ENCODE measurements around the gene FLOT1. TPM values are rescaled to one million over a fixed set of nuclear protein-coding genes. Genes with fewer than 3 reads are reported as not detected.

FLOT1 gene
- total and polyA plus RNA-seq, 2 of the 13 experiments (the other 11 are each of a cell fraction or from before 2014, with no cell fraction given): 82.3 to 130 TPM

- TF ChIP-seq THAP7 (CRISPR knock-in tag; IDR thresholded peaks at IDR 0.05) (peak; percentile 37; the same call in 1 of the 2 replicates), GLI4 (CRISPR knock-in tag; IDR thresholded peaks at IDR 0.05; ENCODE audit: borderline replicate concordance) (no peak), HNF4G (IDR thresholded peaks at IDR 0.05; ENCODE audit: borderline replicate concordance, low read depth, low read length) (peak; percentile 69), HNF4G (CRISPR knock-in tag; IDR thresholded peaks at IDR 0.05; ENCODE audit: borderline replicate concordance, low read depth) (peak; percentile 76; the same call in 1 of the 2 replicates), ZNF232 (CRISPR knock-in tag; IDR thresholded peaks at IDR 0.05; ENCODE audit: borderline replicate concordance) (no peak; the same call in 1 of the 2 replicates), PTBP1 (IDR thresholded peaks at IDR 0.05; ENCODE audit: low read depth, low read length, poor library complexity, severe bottlenecking) (no peak), SIN3B (IDR thresholded peaks at IDR 0.05; ENCODE audit: low read length) (no peak), DRAP1 (CRISPR knock-in tag; IDR thresholded peaks at IDR 0.05) (peak; percentile 88), SRSF9 (IDR thresholded peaks at IDR 0.05; ENCODE audit: borderline replicate concordance, insufficient read depth, low read depth, low read length, poor library complexity, severe bottlenecking) (no peak), JUN (CRISPR knock-in tag; IDR thresholded peaks at IDR 0.05) (peak; percentile 99), MIER3 (CRISPR knock-in tag; IDR thresholded peaks at IDR 0.05; ENCODE audit: borderline replicate concordance) (peak; percentile 92), ATM (IDR thresholded peaks at IDR 0.05; ENCODE audit: borderline replicate concordance) (no peak), SNAPC4 (CRISPR knock-in tag; IDR thresholded peaks at IDR 0.05) (peak; percentile 68), SAP130 (CRISPR knock-in tag; IDR thresholded peaks at IDR 0.05; ENCODE audit: low read depth) (peak; percentile 94), ZNF510 (CRISPR knock-in tag; IDR thresholded peaks at IDR 0.05; ENCODE audit: low read depth) (no peak), AKAP8 (CRISPR knock-in tag; IDR thresholded peaks at IDR 0.05) (0 out of 2 replicates have a peak, but pooled peaks have one; percentile 56), ZNF879 (CRISPR knock-in tag; IDR thresholded peaks at IDR 0.05) (no peak), ZNF329 (CRISPR knock-in tag; IDR thresholded peaks at IDR 0.05; ENCODE audit: low read depth) (peak; percentile 68; the same call in 1 of the 2 replicates), PRMT3 (CRISPR knock-in tag; IDR thresholded peaks at IDR 0.05; ENCODE audit: borderline replicate concordance, low read depth) (no peak), ZNF205 (CRISPR knock-in tag; IDR thresholded peaks at IDR 0.05) (peak; percentile 93), SETDB1 (CRISPR knock-in tag; IDR thresholded peaks at IDR 0.05; ENCODE audit: borderline replicate concordance) (no peak), NFIB (CRISPR knock-in tag; IDR thresholded peaks at IDR 0.05; ENCODE audit: borderline replicate concordance) (peak; percentile 95), SMYD3 (CRISPR knock-in tag; IDR thresholded peaks at IDR 0.05) (0 out of 2 replicates have a peak, but pooled peaks have one; percentile 13), SMAD3 (CRISPR knock-in tag; IDR thresholded peaks at IDR 0.05) (peak; percentile 99), ZNF580 (CRISPR knock-in tag; IDR thresholded peaks at IDR 0.05; ENCODE audit: borderline replicate concordance, low read depth) (peak; percentile 97)
These were observed 39.4 kb upstream of the FLOT1 start (continued) for GRCh38 chr6:30781743-30782424.
